ENCODE data around the gene BICD1.
A peak's percentile ranks its signal among the peaks of the same experiment; 100 is the strongest.

Gene BICD1

DNA sequence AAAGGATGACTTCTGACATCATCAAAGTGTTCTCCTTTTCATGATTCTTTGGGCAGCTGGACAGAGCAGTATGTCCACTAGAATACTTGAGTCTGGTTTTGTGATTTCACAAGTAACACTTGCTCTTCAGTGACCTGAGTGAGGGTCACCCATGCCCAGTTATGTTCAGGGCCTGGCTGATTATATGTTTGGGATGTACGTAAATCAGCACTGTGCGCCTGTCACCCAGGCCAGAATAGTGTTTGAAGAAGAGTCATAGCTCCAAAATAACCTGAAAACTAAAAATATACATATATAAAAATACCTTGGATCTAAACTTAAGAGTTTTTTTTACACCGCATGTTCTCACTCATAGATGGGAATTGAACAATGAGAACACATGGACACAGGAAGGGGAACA is 3.8 kb downstream of the BICD1 start:
- TF ChIP-seq, protein P1, sequence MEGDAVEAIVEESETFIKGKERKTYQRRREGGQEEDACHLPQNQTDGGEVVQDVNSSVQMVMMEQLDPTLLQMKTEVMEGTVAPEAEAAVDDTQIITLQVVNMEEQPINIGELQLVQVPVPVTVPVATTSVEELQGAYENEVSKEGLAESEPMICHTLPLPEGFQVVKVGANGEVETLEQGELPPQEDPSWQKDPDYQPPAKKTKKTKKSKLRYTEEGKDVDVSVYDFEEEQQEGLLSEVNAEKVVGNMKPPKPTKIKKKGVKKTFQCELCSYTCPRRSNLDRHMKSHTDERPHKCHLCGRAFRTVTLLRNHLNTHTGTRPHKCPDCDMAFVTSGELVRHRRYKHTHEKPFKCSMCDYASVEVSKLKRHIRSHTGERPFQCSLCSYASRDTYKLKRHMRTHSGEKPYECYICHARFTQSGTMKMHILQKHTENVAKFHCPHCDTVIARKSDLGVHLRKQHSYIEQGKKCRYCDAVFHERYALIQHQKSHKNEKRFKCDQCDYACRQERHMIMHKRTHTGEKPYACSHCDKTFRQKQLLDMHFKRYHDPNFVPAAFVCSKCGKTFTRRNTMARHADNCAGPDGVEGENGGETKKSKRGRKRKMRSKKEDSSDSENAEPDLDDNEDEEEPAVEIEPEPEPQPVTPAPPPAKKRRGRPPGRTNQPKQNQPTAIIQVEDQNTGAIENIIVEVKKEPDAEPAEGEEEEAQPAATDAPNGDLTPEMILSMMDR (IDR thresholded peaks at IDR 0.05; ENCODE audit: low read depth, low read length) = no peak
- no peak overlapping the region for H3K4me3 ChIP-seq (ENCODE audit: low read depth, low read length)

DNA sequence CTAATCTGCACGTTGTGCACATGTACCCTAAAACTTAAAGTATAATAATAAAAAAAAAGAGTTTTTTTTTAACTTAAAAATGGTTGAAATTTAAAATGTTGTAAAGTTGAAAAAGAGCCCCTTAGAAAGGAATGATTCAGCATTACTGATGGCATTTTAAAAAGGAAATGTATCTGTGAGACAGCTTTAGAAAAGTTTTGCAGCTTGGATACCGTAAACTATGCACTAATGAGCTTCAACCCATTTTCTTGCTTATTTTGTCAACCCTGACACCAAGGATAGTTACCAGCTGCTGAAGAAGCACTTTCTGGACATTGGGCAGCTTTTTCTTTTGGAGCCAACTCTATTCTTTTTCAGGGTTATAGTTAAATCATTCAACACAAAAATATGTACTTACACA is 4.3 kb downstream of the BICD1 start:
- TF ChIP-seq, protein P1 (IDR thresholded peaks at IDR 0.05; ENCODE audit: low read depth, low read length) = no peak
- H3K4me3 ChIP-seq (ENCODE audit: low read depth, low read length) = no peak overlapping the region

DNA sequence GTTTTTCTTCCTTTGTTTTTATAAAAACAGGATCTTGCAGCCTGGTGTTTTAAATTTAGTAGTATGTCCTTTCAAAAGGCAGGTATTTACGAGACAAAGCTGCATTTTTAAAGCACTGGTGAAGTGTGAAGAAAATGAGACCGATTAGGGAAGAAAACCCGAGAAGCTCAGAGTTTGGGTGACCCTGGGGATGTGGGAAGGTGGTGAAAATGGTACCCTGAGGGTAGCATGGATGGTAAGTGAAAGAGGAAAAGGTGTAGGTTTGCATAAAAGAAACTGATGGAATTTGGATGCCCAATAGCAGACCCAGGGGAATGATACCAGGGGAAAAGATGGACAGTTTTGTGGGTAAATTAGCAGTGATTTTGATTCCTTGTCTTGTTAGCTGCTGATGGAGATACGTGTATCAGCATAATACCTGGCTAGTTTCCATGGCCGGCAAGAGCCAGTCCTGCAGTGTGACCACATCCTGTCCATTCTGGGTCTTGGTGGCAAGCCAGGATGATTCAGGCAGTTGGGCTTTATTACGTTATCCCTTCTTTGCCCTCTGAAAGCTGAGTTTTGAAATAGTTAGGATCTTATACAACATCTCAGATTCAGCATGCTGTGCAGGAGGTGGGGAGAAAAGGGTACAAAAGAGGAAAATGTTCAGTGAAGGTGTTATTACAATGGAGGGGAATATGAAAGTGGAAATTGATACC is 8.9 kb downstream of the BICD1 start:
- TF ChIP-seq, protein P1 (IDR thresholded peaks at IDR 0.05; ENCODE audit: low read depth, low read length) = no peak
- peak overlapping the region; percentile 37 for H3K4me3 ChIP-seq (ENCODE audit: low read depth, low read length)

DNA sequence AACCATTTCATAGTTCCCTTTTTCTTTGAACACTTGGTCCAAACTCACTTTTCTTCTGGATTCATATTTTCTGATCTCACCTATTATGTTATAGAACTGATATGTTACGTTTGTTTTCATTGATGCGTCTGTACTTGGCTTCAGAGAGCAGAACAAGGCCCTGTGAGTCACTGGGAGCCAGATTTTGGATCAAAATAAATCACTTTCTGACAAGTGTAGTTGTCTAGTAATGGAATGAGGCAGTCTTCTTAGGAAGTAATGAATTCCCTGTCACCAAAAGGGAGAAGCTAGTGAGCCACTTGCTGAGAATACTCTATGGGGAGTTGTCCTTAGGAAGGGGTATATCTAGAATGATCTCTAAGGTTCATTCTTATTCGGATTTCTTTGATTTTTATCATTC is 10.2 kb downstream of the BICD1 start:
- TF ChIP-seq, protein P1 (IDR thresholded peaks at IDR 0.05; ENCODE audit: low read depth, low read length) = no peak

DNA sequence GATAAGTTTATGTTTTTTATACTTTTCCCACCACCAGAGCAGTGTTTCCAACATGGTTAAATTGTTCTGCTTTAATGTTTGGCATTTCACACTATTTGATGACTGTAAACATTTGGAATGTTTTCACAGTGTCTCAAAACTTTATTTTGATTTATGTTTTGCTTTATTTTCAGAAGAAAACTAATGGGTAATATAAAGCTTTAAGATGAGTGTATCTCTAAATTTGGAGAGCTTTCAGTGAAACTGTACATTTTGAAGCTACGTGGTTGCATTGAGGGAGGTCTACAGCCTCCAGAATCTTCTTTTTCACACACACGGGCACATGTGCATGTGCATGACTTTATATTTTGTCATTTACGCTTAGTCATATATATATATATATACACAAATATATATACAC is 10.7 kb downstream of the BICD1 start:
- no peak overlapping the region for H3K4me3 ChIP-seq (ENCODE audit: low read depth, low read length)
- TF ChIP-seq, protein P1 (IDR thresholded peaks at IDR 0.05; ENCODE audit: low read depth, low read length) = no peak

More for the DNA sequence above, 10.2 kb downstream of the BICD1 start:
- no peak overlapping the region for H3K4me3 ChIP-seq (ENCODE audit: low read depth, low read length)

DNA sequence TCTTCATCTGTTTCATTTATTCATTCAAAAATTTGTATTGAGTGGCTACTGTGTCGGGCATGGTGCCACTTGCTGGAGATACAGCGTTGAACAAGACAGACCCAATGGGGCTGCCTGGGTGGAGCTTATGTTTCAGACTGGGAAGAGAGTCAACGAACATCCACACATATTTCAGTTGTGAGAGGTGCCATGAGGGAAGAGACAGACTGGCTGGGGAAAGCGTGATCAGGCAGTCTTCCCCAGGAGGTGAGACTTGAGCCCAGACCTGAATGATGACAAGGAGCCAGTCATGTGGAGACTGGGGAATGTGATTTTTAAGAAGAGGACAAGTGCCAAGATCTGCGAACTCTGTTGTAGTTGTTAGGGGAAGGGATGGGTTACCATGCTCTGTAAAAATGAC is 12.2 kb downstream of the BICD1 start:
- no peak overlapping the region for H3K4me3 ChIP-seq (ENCODE audit: low read depth, low read length)
- TF ChIP-seq, protein P1 (IDR thresholded peaks at IDR 0.05; ENCODE audit: low read depth, low read length) = no peak

DNA sequence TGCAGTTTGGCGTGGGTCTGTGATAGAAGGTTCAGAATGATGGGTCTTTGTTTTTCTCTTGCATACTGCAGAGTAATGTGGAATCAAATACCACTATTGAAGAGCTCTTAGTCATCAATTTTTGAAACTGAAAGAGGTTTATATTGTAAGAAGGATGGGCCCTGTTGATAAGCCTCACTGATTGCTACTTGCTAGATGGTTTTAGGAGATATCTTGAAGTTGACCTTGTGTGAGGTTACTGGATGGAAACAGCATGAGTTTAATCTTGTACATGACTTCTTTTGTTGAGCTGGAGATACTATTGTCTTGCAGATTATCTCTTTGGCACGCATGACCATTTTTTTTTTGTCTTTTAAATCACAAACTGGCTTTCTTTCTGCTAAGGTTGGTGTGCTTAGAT is 13.8 kb downstream of the BICD1 start:
- TF ChIP-seq, protein P1 (IDR thresholded peaks at IDR 0.05; ENCODE audit: low read depth, low read length) = no peak
- no peak overlapping the region for H3K4me3 ChIP-seq (ENCODE audit: low read depth, low read length)
